NCI-H446 (cell line): Measurements from ENCODE around the gene TSPAN11.

Experiments
- DNase-seq, 2 experiments: peaks; one replicate each; lab custom pipeline; 2025; lab: John Stamatoyannopoulos, UW

Gene TSPAN11

DNA sequence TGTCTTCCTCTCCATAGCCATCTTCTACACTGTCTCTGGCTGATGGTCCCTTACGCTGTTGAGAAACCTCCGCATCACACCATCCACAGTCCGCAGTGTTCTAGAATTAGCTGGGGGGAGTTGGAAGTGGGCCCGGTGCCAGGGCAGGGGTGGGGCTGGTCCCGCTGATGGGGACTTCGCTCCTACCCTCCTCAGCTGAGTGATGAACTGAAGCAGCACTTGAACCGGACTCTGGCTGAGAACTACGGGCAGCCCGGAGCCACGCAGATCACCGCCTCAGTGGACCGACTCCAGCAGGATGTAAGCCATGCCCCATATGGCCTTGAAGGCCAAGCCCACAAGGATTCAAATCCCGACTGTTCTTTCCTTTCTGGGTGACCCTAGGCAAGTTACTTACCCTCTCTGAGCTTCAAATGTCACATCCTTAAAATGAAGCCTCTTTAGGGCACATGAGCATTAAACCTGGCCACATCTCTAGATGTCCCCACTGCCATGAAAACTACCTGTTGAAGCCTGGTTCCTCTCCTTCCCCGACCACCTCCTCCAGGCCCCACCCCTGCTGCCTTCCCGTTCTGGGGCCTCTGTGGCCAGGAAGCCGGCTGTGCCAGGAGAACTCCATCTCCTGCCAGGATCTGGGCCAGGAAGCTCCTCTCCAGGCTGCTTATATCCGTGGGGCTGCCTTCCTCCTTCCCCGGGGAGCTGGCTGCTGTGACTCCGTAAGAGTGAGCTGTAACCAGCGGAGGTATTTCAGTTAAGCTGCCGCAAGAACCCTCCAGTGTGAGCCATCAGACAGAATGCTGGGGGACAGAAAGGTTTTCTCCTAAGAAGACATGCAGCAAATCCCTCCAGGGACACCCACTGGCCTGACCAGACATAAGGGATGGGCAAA, 53.1 kb downstream of the TSPAN11 start:
- DNase-seq = no peak

DNA sequence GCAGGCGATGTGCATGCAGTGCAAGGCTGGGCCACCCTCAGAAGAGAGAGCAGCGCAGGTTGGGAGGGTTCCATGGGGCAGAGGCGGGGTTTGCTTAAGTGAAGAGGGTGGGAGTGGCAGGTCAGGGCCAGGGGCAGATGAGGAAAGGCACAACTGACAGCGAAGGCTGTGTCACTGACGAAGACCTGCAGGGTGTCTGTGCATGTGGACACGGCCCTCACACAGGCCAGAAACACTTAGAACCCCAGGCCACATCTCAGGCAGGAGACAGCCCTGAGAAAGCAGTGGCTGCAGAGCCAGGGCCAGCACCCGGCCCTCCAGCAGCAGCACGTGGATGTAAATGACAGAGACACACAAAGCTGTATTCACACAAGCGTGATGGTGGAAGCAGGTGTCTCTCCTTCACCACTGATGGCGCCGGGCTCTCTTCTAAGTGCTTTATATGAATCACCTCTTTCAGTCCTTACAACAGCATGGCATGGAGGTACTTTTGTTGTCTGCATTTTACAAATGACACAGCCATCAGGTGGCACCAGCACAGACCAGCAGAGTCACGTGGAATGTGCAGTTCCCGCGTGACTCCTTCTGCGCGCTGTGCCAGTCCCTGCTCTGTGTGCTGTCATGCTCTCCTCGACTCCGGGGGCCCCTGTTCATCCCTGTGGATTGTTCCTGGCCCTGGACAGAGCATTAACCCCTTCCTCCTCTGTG, 54.6 kb downstream of the TSPAN11 start:
- DNase-seq = no peak

DNA sequence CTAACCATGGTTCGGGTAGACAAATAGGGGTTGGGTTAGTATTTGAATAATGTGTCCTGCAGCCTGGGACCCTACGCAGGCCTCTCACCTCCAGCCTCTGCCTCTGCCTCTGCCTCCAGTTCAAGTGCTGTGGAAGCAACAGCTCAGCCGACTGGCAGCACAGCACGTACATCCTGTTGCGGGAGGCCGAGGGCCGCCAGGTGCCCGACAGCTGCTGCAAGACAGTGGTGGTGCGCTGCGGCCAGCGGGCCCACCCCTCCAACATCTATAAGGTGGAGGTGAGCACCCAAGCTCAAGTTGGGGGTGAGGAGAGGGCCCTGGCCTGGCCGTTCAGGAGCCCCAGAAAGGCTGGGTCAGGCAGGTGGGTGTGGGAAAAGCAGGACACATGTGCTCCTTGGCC, 55.9 kb downstream of the TSPAN11 start:
- no peak for DNase-seq

DNA sequence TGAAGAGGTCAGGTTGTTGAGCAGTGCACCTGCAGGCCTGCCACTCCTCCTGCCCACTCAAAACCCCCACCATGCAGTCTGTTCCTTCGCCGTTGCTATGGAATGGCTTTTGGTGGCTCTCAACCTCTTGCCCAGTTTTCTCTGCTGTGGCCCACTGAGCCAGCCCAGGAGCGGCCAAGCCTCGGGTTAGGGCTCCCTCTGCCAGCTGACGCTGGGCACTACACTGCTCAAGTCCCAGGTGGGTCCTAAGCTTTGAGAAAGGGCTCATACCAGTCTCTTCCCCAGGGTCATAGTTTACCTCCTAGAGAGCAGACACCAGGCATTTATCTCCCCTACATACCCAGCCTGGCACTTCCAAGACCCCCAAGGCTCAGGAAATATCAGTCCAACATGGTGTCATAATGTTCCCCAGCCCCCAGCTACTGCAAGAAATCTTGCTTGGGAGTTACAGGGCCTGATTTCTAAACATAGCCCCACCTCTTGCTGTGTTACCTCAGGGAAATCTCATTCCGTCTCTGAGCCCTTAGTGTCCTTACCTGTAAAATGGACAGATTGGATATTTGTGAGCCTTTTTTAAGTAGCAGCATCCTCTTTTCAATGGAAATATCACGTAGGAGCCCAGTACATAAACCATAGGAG, 59.4 kb downstream of the TSPAN11 start:
- DNase-seq = peak in 1 of 2 experiments; percentile 56

DNA sequence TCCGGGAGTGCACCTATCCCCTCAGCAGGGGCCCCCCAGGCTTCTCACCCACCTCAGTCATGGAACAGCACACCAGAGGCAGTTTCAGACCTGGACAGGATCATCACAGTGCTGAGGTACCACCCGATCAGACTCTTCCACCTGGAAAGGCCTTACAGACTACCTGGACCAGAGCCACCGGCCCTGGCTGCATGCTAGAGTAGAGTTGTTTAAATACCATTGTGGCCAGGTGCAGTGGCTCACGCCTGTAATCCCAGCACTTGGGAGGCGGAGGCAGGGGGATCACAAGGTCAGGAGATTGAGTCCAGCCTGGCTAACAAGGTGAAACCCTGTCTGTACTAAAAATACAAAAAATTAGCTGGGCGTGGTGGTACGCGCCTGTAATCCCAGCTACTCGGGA, 61.5 kb downstream of the TSPAN11 start:
- no peak for DNase-seq

DNA sequence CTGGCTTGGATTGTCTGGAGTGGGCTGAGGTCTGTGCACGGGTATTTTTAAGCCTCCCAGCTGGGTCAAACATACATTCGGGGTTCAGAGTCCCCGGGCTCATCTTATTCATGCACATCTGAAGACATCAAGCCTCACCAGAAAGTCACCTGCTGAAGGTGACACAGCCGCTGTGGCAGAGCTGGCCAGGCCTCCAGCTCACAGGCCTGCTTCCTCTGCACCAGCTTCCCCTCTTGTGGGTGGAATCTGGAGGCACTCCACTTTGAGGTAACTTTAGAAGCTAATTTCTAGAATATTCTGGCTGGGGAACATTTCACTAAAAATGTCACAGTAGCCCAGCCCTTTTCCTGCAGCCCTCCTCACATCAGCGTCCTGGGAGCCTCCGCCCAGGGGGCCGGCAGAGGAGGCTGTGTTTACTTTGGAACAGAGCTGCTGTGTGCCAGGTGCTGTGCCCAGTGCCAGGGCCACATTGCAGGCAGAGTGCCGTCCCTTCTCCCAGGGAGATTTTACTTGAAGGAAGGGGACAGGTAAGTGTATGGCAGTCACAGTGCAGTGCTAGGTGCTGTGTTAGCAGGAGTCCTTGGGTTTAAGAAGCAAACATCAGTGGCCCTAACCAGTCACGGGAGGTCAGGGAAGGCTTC, 62.2 kb downstream of the TSPAN11 start:
- no peak for DNase-seq

DNA sequence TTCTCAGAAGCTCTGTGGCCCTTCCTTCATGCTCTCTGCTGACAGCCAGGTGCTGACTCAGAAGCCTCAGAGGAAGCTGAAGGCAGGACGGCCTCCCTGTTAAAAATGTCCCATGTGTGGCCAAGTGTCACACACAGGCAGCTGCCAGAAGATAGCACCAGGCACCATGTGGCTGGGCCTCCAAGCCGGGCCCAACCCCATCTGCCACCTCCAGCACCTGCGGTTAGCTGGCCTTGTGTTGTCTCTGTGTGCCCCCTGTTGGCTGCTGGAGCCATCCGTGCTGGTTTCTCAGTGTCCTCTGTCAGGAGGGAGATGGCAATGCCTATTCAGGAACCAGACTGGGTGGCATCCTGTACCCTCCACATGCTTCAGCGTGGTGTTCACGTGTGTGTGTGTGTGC, 63.2 kb downstream of the TSPAN11 start:
- DNase-seq = peak in 1 of 2 experiments; percentile 53

DNA sequence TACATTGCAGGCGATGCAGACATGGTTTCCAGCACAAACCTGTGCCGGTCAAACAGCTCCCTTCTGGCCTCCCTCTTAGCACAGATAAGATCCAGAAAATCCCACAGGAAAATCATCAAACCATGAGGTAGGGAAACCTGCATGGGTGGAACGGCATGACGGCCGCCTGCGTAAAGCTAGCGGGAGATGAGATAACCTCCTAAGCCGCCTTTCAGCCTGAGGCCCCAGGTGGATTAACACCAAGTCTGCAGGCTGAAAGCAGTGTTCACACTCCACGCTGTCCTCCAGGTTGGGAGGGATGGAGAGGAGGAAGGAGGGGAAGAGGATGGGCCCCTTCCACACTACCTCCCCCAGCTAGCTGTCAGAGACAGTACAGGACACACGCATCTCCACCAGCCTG, 63.8 kb downstream of the TSPAN11 start:
- DNase-seq = no peak

DNA sequence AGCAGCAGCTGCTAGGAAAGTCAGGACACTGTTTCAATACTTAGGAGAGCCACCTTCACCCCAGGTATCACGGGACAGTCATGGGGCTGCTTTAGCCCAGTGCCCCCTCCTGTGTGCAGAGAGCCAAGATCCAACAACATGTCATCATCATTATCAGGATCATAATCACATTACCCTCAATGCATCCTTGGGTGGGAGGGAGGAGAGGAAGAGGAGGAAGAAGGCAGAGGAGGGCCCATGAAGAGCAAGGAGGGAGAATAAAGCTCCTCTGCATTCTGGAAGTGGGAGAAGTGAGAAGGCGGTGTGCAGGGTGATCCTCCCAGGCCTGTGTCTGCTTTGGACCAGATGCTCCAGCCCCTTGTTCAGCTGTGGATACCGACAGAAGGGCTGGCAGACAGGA, 64.2 kb downstream of the TSPAN11 start:
- no peak for DNase-seq

DNA sequence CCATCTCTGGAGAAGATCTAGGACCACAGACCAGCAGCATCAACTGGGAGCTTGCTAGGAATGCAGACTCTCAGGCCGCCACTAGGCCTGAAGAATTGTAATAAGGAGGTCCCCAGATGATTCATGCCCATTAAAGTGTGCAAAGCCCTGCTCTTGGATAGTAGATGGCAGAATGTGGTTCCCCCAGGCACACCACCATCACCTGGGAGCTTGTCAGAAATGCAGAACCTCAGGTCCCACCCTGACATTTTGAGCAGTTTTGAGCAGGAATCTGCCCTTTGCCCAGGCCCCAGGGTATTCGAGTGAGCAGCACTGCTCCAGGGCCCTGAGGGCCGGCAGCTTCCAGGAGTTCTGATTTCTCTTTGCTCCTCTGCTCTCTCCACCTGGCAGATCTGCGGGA, 64.9 kb downstream of the TSPAN11 start:
- no peak for DNase-seq

DNA sequence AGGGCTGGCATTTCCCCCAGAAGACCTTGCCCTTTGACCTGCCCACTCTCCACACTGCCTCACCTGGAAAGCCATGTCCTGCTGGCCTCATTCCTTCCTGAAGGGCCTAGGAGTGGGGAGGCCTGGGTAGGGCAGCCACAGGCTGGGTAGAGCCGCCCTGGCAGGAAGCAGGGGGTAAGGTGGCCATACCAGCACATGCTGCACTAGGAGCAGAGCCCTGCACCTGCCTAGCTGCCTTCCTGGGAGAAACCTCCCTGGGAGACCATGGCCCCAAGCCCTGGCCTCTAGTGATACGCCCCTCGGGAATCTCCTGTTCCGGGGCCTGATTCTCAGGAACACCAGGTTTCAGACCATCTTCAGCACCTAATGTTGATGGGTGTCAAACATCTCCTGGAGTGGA, 65.8 kb downstream of the TSPAN11 start:
- DNase-seq = no peak

DNA sequence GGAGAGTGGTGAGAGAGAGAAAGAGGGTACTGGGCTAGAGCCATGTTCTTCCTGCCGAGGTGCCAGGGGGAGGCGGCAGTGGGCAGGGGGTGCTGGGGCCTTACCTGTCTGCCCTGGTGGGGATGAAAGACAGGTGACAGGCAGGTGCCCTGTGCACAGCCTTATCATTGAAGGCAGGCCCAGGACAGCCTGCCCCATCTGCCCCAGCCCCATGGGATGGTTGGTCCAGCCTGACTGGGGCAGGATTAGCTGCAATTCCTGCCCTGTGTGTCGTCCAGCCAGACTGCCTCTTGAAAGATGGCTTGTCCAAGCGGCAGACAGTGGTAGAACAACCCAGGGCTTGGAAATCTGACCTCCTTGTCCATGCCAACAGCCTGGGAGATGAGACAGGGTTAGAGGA, 67.2 kb downstream of the TSPAN11 start:
- DNase-seq = no peak

DNA sequence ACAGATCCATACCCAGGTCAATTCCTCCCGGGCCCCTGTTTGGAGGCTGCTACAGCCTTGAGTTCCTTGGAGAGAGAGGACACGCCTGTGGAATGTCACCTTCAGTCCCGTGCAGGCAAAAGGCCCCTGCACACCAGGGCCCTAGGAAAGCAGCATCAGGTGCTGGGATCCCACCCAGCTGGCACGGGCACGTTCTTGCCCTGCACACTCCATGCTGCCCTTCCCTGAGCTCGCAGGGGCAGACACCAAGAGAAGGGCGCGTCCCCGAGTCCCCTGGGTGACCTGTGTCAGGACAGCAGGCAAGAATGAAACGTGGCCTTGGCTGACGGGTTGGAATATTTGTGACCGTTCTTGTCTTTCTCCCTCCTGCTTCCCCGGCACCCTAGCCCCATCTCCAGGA, 67.7 kb downstream of the TSPAN11 start:
- no peak for DNase-seq

DNA sequence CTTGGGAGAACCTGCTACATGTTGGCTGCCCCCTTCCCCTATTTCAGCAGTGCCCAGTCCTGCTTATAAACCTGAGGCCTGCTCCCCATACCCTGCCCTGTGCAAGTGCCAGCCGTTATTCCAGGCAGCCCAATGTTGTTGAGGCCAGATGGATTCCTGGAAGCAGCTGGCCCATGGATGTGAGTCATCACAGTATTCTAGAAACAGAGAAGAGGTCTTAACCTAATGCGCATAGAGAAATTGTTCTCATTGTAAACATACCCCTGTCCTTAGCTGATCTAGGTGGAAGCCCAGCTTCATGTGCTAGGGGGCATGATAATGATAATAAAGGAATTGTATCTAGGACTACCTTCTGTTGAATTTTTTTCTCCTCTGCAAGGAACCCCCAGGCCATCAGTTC, 69.7 kb downstream of the TSPAN11 start:
- DNase-seq = peak in 1 of 2 experiments; percentile 41

DNA sequence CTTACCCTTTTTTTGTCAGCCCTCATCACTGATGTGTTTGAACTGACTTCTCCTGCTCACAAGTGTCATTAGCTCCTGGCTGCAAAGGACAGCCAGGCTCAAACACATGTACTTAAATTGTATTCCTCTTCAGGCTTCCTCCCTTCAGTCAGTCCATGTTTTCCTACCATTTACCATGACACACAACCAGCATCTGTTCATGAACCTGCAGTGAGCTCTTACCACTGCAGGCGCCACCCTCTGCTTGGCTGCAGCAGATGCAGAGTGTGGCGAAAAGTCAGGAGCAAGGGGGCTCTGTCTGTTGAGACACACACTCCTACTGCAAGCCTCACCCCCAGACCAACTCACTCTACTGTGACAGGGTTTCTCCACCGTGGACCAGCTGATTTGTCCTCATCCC, 70.2 kb downstream of the TSPAN11 start:
- no peak for DNase-seq

DNA sequence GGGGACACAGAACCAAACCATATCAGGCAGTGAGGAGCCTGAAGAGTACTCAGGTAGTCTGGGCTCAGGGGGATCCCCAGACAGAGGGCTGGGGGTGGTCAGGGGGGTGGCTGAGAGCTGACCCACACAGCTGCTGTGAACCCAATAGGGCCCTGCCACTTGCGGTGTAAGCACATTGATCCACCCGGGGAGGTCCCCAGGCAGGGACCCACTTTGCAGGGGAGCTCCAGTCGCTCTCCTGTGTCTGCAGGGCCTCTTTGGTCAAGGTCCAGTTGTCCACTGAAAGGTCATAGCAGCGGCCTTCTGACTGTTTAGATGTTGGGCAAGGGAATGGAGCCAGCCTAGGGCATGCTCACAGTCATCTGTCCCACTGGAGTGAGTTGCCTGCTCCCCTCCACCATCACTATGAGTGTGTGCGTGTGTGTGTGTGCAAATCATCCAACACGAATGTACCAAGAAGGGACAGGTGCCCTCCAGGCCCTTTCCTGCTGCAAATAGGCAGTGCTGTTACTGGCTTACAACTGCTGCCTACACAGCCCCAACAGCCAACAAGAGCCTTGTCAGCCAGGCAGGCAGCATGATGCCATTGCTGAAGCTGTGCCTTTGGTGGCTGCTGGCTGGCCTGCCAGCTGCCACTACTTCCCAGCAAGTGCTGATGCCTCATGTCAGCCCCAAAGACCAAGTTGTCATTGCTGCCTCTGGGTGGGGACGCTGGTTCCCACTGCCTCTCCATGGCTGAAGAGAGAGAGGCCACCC, 71.3 kb downstream of the TSPAN11 start:
- DNase-seq = no peak

DNA sequence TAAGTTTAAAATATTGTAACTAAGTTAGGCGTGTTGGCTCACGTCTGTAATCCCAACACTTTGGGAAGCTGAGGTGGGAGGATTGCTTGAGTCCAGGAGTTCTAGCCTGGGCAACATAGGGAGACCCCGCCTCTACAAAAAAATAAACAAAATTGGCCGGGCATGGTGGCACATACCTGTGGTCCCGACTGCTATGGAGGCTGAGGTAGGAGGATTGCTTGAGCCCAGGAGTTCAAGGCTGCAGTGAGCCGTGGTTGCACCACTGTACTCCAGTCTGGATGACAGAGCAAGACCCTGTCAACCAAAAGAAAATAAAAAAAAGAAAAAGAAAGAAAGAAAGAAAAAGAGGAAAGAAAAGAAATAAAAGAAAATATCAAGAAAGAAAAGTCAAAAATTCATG, 72.5 kb downstream of the TSPAN11 start:
- no peak for DNase-seq

DNA sequence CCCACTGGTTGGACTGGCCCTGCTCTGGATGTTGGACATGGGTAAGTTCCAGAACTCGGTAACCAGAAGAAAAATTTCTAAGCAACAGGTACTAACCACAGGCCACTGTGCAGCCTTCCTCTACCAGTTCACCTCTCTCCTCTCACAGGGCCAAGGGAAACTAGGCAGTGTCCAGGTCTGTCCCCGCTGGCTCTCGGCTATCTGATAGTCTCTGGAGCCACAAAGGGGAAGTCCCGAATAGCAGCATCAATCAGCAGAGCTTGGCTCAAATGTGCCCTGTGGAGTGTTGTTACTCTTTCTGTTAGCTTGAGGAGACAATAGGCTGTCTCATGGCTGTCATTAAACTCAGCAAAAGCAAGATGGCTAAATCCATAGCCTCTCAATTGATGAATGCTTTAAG, 73.2 kb downstream of the TSPAN11 start:
- DNase-seq = no peak

DNA sequence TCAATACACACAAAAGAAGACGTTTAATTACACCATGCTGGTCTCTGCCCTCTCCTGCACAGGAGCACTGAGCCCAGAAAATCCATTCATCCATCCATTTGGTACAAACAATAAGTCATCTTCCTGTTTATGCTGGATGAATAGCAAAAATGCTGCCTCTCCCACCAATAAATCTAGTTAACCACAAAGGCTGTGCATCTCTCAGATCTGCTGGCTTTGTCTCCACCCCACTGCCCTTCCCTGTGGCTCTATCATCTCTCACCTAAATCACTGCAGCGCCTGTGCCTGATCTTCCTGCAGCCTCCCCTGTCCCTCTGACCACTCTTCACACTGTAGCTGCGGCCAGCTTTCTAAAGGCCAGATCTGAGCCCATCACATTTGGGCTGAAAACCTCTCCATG, 74.2 kb downstream of the TSPAN11 start:
- DNase-seq = no peak

DNA sequence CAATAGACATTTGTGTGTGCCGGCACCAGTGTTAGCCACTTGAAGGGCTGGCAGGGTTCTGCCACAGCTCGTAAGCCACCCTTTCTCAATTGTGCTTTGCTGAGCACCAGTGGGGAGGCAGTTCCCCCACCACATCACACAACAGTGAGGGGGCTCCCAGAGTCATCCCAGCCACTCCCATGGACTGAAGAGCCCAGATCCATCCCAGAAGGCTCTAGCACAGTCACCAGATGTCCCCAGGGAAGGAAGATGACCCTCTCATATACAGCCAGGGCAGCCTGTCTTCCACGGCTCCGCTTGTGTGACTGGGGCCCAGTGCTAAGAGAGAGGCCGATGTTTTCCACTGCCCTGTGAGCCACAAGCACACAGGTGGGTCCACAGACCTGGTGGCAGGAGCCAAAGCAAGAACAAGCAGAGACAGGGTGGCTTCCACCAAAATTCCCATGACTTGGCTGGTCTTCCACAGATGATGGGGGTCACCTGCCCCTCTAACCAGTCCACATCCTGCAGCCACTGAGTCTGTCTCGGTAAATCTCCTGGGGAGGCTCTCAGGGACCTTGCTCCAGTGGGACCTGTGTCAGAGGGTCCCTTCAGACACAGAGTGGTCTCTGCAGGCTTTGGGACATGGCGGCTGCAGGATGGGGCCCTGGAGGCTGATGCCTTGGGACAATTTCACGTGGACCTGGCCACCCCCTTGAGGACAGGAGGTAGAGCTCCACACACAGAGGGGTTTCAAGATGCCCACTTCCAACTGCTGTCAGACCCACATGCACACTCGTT, 75.2 kb downstream of the TSPAN11 start:
- DNase-seq = no peak

DNA sequence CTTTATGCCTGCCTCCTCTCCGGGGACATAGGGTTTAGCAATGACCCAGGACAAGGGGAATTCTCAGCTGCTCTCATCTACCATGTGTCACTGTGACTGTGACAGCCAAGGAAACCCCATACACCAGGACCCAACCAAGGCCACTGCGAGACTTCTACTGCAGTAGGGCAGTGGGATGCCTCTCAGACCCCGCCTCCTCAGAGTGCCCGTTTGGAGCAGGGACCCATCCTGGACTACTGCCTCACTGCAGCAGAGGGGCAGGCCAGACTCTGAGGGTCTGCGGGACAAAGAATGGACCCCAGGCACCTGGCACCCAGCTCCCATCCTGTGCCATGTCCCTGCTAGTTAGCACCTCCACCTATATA, 75.8 kb downstream of the TSPAN11 start:
- no peak for DNase-seq
